Mesendoderm (in vitro differentiated cells): Measurements from ENCODE around the gene GJA9.

Source experiments
- DNase-seq: peaks from one replicate; pipeline ENCODE4 v3.0.0; 2013
- H2AK5ac ChIP-seq: 2 replicates; pipeline ENCODE4 v1.6.1; 2013; ENCODE audit warnings: low read length, inconsistent platforms
- H2BK120ac ChIP-seq: 2 replicates; pipeline ENCODE4 v1.6.1; 2013; ENCODE audit warnings: low read depth, mild to moderate bottlenecking, low read length, moderate library complexity, mixed read lengths
- H2BK15ac ChIP-seq: replicated peaks from 2 replicates; pipeline ENCODE4 v1.6.1; 2013; ENCODE audit warnings: low read depth, mild to moderate bottlenecking, moderate library complexity
- H2BK5ac ChIP-seq: 2 replicates; pipeline ENCODE4 v1.6.1; 2013; ENCODE audit warnings: low read length, inconsistent platforms
- H3K18ac ChIP-seq: 2 replicates; pipeline ENCODE4 v1.6.1; 2013; ENCODE audit warnings: mild to moderate bottlenecking, low read length, mixed read lengths
- H3K23ac ChIP-seq: one replicate; pipeline ENCODE4 v1.6.1; 2013; ENCODE audit warnings: low read length
- H3K27ac ChIP-seq: 2 replicates; pipeline ENCODE4 v1.5.1; 2013; ENCODE audit warnings: low read depth, mild to moderate bottlenecking, inconsistent platforms, low read length, moderate library complexity
- H3K27me3 ChIP-seq: 2 replicates; pipeline ENCODE4 v1.6.1; 2013; ENCODE audit warnings: low read length, control low read depth, mild to moderate bottlenecking, inconsistent platforms; ENCODE audit not compliant: insufficient read depth, poor library complexity
- H3K36me3 ChIP-seq: 2 replicates; pipeline ENCODE4 v1.6.1; 2013; ENCODE audit warnings: low read length, inconsistent platforms; ENCODE audit not compliant: control insufficient read depth, insufficient read depth
- H3K4ac ChIP-seq: one replicate; pipeline ENCODE4 v1.6.1; 2013; ENCODE audit warnings: low read depth, mild to moderate bottlenecking, low read length, moderate library complexity
- H3K4me1 ChIP-seq: 2 replicates; pipeline ENCODE4 v1.6.1; 2013; ENCODE audit warnings: low read depth, low read length, inconsistent platforms; ENCODE audit not compliant: control insufficient read depth
- H3K4me2 ChIP-seq: 2 replicates; pipeline ENCODE4 v1.6.1; 2013; ENCODE audit warnings: low read length
- H3K4me3 ChIP-seq: 2 replicates; pipeline ENCODE4 v1.5.1; 2013; ENCODE audit warnings: mild to moderate bottlenecking, low read length
- H3K56ac ChIP-seq: one replicate; pipeline ENCODE4 v1.6.1; 2013; ENCODE audit warnings: low read length
- H3K79me1 ChIP-seq: 2 replicates; pipeline ENCODE4 v1.6.1; 2013; ENCODE audit warnings: low read length, inconsistent platforms
- H3K79me2 ChIP-seq: 2 replicates; pipeline ENCODE4 v1.6.1; 2013; ENCODE audit warnings: mild to moderate bottlenecking, low read length; ENCODE audit not compliant: control insufficient read depth, insufficient read depth
- H3K9ac ChIP-seq: 2 replicates; pipeline ENCODE4 v1.6.1; 2013; ENCODE audit warnings: low read length, inconsistent platforms
- H4K5ac ChIP-seq: one replicate; pipeline ENCODE4 v1.6.1; 2013; ENCODE audit warnings: low read length
- H4K8ac ChIP-seq: one replicate; pipeline ENCODE4 v1.6.1; 2013; ENCODE audit warnings: low read depth, mild to moderate bottlenecking, control low read depth, low read length, moderate library complexity
- WGBS: extraction: QIAGEN DNeasy Blood & Tissue Kit; methylation state at CpG from one replicate; pipeline ENCODE4 v1.1.7; 2013; ENCODE audit warnings: low lambda C conversion rate, missing lambda C conversion rate; ENCODE audit not compliant: insufficient coverage; ENCODE audit errors: extremely low coverage; 5-methylcytosine and 5-hydroxymethylcytosine counted together

The GJA9 gene

GRCh38 chr1:38891753-38892152 is 10.4 kb upstream of the GJA9 start:
- Histone ChIP-seq H3K4me3 (no peak overlapping the region), H3K27ac (no peak overlapping the region), H3K9ac (no peak overlapping the region), H2AK5ac (no peak overlapping the region), H3K4me2 (no peak overlapping the region), H3K56ac (no peak overlapping the region), H3K23ac (no peak overlapping the region), H3K4ac (no peak overlapping the region), H3K79me1 (no peaks in the 10 kb centered on the region), H2BK120ac (no peak overlapping the region), H4K8ac (no peak overlapping the region), H3K18ac (no peak overlapping the region), H2BK15ac (no peak overlapping the region), H3K79me2 (no peaks in the 10 kb centered on the region), H2BK5ac (no peak overlapping the region), H3K36me3 (no peaks in the 10 kb centered on the region), H4K5ac (no peak overlapping the region), H3K4me1 (no peaks in the 10 kb centered on the region), H3K27me3 (no peaks in the 10 kb centered on the region)
- peak; percentile 71 for DNase-seq
- no CpG with 5 or more reads among the region's 1 CpG for WGBS

GRCh38 chr1:38889589-38889988 is 8.2 kb upstream of the GJA9 start:
- H4K5ac ChIP-seq: no peak overlapping the region
- H3K9ac ChIP-seq: no peak overlapping the region
- no peaks in the 10 kb centered on the region for H3K79me2 ChIP-seq
- no peaks in the 10 kb centered on the region for H3K36me3 ChIP-seq
- H2BK120ac ChIP-seq: no peak overlapping the region
- no peaks in the 10 kb centered on the region for H3K4me1 ChIP-seq
- no peak overlapping the region for H2AK5ac ChIP-seq
- H3K4me3 ChIP-seq: no peak overlapping the region
- H2BK5ac ChIP-seq: no peak overlapping the region
- H3K79me1 ChIP-seq: no peaks in the 10 kb centered on the region
- H3K4ac ChIP-seq: no peak overlapping the region
- no peak overlapping the region for H3K56ac ChIP-seq
- DNase-seq: no peak
- H3K18ac ChIP-seq: no peak overlapping the region
- no peak overlapping the region for H4K8ac ChIP-seq
- WGBS: no CpG with 5 or more reads among the region's 5 CpGs
- no peak overlapping the region for H3K4me2 ChIP-seq
- no peak overlapping the region for H3K23ac ChIP-seq
- no peaks in the 10 kb centered on the region for H3K27me3 ChIP-seq
- H2BK15ac ChIP-seq: no peak overlapping the region
- no peak overlapping the region for H3K27ac ChIP-seq

GRCh38 chr1:38888423-38889333 is 7.3 kb upstream of the GJA9 start:
- Histone ChIP-seq H3K4me1 (no peaks in the 10 kb centered on the region), H3K23ac (no peak overlapping the region), H3K4ac (no peak overlapping the region), H3K9ac (no peak overlapping the region), H3K27me3 (no peaks in the 10 kb centered on the region), H3K56ac (no peak overlapping the region), H4K8ac (no peak overlapping the region), H3K36me3 (no peaks in the 10 kb centered on the region), H4K5ac (no peak overlapping the region), H2BK5ac (no peak overlapping the region), H2BK15ac (no peak overlapping the region), H3K27ac (no peak overlapping the region), H3K79me2 (no peaks in the 10 kb centered on the region), H2BK120ac (no peak overlapping the region), H3K4me2 (no peak overlapping the region), H2AK5ac (no peak overlapping the region), H3K4me3 (no peak overlapping the region), H3K18ac (no peak overlapping the region), H3K79me1 (no peaks in the 10 kb centered on the region)
- DNase-seq: no peak
- no CpG with 5 or more reads among the region's 9 CpGs for WGBS

GRCh38 chr1:38885092-38885491 is 3.7 kb upstream of the GJA9 start:
- H3K36me3 ChIP-seq: no peaks in the 10 kb centered on the region
- no peak overlapping the region for H3K4ac ChIP-seq
- H3K27me3 ChIP-seq: no peaks in the 10 kb centered on the region
- no peaks in the 10 kb centered on the region for H3K79me1 ChIP-seq
- H2BK15ac ChIP-seq: no peak overlapping the region
- WGBS: no CpG with 5 or more reads among the region's 2 CpGs
- H3K4me3 ChIP-seq: no peak overlapping the region
- H3K4me2 ChIP-seq: no peak overlapping the region
- no peaks in the 10 kb centered on the region for H3K79me2 ChIP-seq
- H2BK120ac ChIP-seq: no peak overlapping the region
- H3K23ac ChIP-seq: no peak overlapping the region
- no peak overlapping the region for H2AK5ac ChIP-seq
- no peaks in the 10 kb centered on the region for H3K4me1 ChIP-seq
- H2BK5ac ChIP-seq: no peak overlapping the region
- H4K8ac ChIP-seq: no peak overlapping the region
- H4K5ac ChIP-seq: no peak overlapping the region
- no peak overlapping the region for H3K18ac ChIP-seq
- no peak overlapping the region for H3K9ac ChIP-seq
- H3K27ac ChIP-seq: no peak overlapping the region
- no peak overlapping the region for H3K56ac ChIP-seq
- DNase-seq: no peak

GRCh38 chr1:38875811-38876210 is 5.6 kb downstream of the GJA9 start:
- Histone ChIP-seq H2AK5ac (no peak overlapping the region), H3K4me1 (peaks cover 2% of the 10 kb centered on the region), H2BK120ac (no peak overlapping the region), H3K4me2 (no peak overlapping the region), H3K4ac (no peak overlapping the region), H4K8ac (no peak overlapping the region), H3K9ac (no peak overlapping the region), H3K4me3 (no peak overlapping the region), H3K36me3 (no peaks in the 10 kb centered on the region), H3K23ac (no peak overlapping the region), H3K79me2 (no peaks in the 10 kb centered on the region), H3K56ac (no peak overlapping the region), H3K27me3 (no peaks in the 10 kb centered on the region), H2BK15ac (no peak overlapping the region), H3K27ac (no peak overlapping the region), H3K79me1 (peaks cover 3% of the 10 kb centered on the region), H3K18ac (no peak overlapping the region), H2BK5ac (no peak overlapping the region), H4K5ac (no peak overlapping the region)
- WGBS: no CpG with 5 or more reads among the region's 2 CpGs
- DNase-seq: no peak
